ENCODE results near the gene PFDN2. TPM values are rescaled to one million over a fixed set of nuclear protein-coding genes. Genes with fewer than 3 reads are reported as not detected.
"Not testable (repeated sequence)": the region's sequence is repeated elsewhere in the genome, so short reads cannot be mapped to it uniquely, and the experiment has no call there.

The PFDN2 gene
- total RNA-seq, 1 donor from 2014 or later: 35.4 TPM

GRCh38 chr1:161138431-161138830, 20.6 kb upstream of the PFDN2 start:
- no peak for DNase-seq (ENCODE audit: low spot score)

GRCh38 chr1:161137881-161138280, 20.0 kb upstream of the PFDN2 start:
- no peak for DNase-seq (ENCODE audit: low spot score)

GRCh38 chr1:161133220-161133740, 15.4 kb upstream of the PFDN2 start:
- DNase-seq (ENCODE audit: low spot score): no peak

- peak; percentile 92 for DNase-seq (ENCODE audit: low spot score)
These were observed 14.8 kb upstream of the PFDN2 start, which contains the start of gene DEDD for GRCh38 chr1:161132410-161133219. Gene DEDD, minus strand, starts transcription at chr1:161132667. Its CDS starts 8,205 bp downstream, at chr1:161124462.

GRCh38 chr1:161131523-161132409, 13.9 kb upstream of the PFDN2 start:
- DNase-seq (ENCODE audit: low spot score): no peak

- no peak for DNase-seq (ENCODE audit: low spot score)
These were observed 12.4 kb upstream of the PFDN2 start for GRCh38 chr1:161130266-161130665.

GRCh38 chr1:161128591-161129420, 11.0 kb upstream of the PFDN2 start:
- no peak for DNase-seq (ENCODE audit: low spot score)

GRCh38 chr1:161127649-161128048, 9.8 kb upstream of the PFDN2 start:
- DNase-seq (ENCODE audit: low spot score): no peak

GRCh38 chr1:161122967-161123366, 5.1 kb upstream of the PFDN2 start:
- DNase-seq (ENCODE audit: low spot score): no peak

- no peak for DNase-seq (ENCODE audit: low spot score)
These were observed 4.0 kb upstream of the PFDN2 start for GRCh38 chr1:161121834-161122233.

GRCh38 chr1:161121042-161121650, 3.3 kb upstream of the PFDN2 start:
- no peak for DNase-seq (ENCODE audit: low spot score)

- DNase-seq (ENCODE audit: low spot score): peak; percentile 34
These were observed 1.5 kb upstream of the PFDN2 start for GRCh38 chr1:161119092-161119903.

GRCh38 chr1:161115961-161116360, 1.9 kb downstream of the PFDN2 start:
- DNase-seq (ENCODE audit: low spot score): not testable (repeated sequence)

- DNase-seq (ENCODE audit: low spot score): no peak
These were observed 2.6 kb downstream of the PFDN2 start for GRCh38 chr1:161115132-161115711.

- DNase-seq (ENCODE audit: low spot score): no peak
These were observed 3.3 kb downstream of the PFDN2 start for GRCh38 chr1:161114556-161114955.

GRCh38 chr1:161113915-161114314, 3.9 kb downstream of the PFDN2 start:
- no peak for DNase-seq (ENCODE audit: low spot score)

GRCh38 chr1:161111527-161111926, 6.3 kb downstream of the PFDN2 start:
- DNase-seq (ENCODE audit: low spot score): no peak

GRCh38 chr1:161111117-161111516, 6.7 kb downstream of the PFDN2 start:
- no peak for DNase-seq (ENCODE audit: low spot score)

- DNase-seq (ENCODE audit: low spot score): no peak
These were observed 11.4 kb downstream of the PFDN2 start for GRCh38 chr1:161106431-161106830.

GRCh38 chr1:161100556-161100955, 17.3 kb downstream of the PFDN2 start:
- DNase-seq (ENCODE audit: low spot score): no peak
